HG03460 (cell line): Measurements from ENCODE around the gene CRK.
"Not testable (repeated sequence)": the region's sequence is repeated elsewhere in the genome, so short reads cannot be mapped to it uniquely, and the experiment has no call there.

ENCODE experiments used
- ATAC-seq: cut with Tn5 transposase; IDR thresholded peaks from one replicate; pipeline ENCODE4 v1.9.1; 2021; ENCODE audit not compliant: unreplicated experiment

CRK gene

DNA sequence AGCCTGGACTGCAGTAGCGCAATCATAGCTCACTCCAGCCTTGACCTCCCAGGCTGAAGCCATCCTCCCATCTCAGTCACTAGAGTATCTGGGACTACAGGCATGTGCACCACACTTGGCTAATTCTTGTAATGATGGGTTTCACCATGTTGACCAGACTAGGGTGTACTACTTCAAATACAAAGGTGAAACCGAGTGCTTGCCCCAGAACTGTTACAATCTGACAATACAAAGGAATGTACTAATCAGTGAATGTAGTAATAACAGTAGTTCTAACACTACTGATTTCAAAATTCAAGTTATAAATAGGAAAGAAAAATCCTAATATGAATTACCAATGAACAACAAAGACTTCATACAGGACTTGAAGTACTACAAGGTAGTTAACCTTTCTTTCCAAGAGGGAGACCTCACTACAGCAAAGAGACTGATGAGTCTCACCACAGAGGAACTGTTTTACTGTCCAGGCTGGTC, 24.4 kb downstream of the CRK start:
- ATAC-seq, result no peak

GRCh38 chr17:1423456-1424135, 32.4 kb downstream of the CRK start:
- ATAC-seq, result no peak

GRCh38 chr17:1422885-1423284, 33.1 kb downstream of the CRK start:
- ATAC-seq, result no peak

DNA sequence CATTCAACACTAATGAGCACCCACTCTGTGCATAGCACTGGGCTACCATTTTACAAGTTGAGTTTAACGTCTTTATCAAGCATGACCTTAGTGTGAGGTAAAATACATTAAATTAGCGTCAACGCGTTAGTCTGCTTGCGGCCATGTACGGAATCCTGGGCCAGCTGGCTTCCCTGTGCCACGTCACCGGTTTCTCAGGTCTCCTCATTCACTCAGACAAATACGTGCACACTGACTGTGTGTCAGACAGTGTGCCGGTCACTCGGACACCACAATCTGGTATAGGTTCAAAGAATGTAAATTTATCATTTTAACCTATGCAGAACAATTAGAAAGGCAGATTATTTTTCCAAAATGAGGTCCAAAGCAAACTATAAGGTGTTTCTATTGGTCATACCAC, 34.6 kb downstream of the CRK start:
- ATAC-seq, result no peak

DNA sequence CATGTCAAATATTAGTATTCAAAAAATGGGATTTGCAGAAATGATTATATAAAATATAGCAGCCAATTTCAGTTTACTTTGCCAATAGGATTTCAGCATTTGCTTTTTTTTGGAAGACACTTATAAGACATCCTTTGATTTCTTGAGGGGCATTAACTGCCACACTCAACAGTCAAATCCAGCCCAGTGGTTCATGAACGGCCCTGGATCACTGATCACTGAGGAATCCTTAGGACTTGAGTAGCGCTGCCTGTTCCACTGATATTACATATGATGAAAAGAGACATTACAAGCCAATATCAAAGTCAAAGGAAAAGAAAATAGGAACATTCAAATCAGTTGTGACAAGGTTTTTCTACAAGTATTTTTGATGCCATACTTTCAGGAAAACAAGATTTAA, 35.1 kb downstream of the CRK start:
- ATAC-seq, result no peak

- no peak for ATAC-seq
Observed at GRCh38 chr17:1420163-1420562, 35.9 kb downstream of the CRK start.

GRCh38 chr17:1418476-1418875, 37.6 kb downstream of the CRK start:
- ATAC-seq, result not testable (repeated sequence)

DNA sequence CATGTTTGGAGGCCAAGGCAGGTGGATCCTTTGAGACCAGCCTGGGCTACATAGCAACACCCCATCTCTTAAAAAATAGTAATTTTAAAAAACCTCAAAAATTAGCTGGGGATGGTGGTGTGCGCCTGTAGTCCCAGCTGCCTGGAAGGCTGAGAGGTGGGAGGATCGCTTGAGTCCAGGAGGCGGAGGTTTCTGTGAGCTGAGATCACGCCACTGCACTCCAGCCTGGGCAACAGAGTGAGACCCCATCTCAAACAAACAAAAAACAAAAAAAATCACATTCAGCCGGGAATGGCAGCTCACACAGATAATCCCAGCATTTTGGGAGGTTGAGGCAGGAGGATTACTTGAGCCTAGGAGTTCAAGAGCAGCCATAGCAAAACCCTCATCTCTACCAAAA, 39.6 kb downstream of the CRK start:
- no peak for ATAC-seq

GRCh38 chr17:1414634-1415033, 41.4 kb downstream of the CRK start:
- ATAC-seq, result no peak

DNA sequence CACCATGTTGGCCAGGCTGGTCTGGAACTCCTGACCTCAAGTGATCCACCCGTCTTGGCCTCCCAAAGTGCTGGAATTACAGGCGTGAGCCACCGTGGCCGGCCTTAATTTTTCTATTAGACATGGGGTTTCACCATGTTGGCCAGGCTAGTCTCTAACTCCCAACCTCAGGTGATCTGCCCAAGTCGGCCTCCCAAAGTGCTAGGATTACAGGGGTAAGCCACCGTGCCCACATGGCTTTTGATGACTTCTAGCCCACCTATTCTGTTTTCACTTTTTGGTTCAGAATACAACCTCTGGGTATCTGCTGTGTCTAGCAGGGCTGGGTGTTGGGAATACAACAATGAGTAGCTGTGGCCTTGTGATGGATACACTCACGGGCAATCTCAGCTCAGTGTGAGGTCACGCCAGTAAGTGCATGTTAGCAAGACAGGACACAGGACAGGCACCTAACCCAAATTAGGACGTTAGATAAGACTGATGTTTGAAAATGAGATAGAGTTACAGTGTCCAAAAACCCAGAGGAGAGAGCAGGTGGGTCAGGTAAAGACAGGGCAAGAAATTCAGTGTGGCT, 41.9 kb downstream of the CRK start:
- ATAC-seq, result no peak

DNA sequence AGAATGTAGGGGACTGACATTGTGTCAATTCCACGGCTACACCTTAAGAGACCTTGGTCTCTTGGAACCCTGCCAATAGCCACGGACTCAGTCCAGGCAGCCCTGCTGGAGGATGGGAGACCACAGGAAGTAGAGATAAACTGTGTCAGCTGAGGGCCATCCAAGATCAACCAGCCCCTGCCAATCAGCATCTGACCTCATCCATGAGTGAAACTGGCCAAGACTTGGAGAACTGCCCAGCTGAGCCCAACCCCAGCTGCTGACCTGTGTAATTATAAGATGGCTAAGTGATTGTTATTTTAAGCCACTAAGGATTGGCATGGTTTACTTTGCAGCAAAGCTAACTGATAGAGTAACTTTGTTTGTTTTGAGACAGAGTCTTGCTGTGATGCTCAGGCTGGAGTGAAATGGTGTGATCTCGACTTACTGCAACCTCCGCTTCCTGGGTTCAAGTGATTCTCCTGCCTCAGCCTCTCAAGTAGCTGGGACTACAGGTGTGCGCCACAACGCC, 42.7 kb downstream of the CRK start:
- no peak for ATAC-seq

DNA sequence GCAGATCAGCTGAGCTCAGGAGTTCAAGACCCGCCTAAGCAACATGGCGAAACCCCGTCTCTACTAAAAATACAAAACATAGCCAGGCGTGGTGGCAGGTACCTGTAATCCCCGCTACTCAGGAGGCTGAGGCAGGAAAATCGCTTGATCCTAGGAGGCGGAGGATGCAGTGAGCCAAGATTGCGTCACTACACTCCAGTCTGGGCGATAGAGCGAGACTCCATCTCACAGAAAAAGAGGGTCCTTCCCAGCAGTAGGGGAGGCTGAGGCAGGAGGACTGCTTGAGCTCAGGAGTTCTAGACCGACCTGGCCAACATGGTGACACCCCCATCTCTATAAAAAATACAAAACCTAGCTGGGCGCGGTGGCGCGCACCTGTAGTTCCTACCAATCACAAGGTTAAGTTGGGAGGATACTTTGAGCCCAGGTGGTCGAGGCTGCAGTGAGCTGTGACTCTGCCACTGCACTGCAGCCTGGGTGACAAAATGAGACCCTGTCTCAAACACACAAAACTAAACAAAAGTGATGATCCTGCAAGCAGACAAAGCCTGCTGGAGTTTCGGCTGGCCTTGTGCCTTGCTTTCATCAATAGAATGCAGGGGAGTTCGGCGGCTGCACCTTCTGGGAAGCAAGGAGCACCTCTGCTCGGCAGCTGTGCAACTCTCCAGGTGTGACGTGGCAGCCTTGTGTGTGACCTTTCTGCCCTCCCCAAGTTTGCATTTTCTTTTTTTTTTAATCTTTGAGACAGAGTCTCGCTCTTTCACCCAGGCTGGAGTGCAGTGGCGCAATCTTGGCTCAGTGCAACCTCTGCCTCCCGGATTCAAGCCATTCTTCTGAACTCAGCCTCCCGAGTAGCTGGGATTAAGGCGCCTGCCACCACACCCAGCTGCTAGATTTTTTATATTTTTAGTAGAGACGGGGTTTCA, 43.6 kb downstream of the CRK start:
- ATAC-seq, result no peak

DNA sequence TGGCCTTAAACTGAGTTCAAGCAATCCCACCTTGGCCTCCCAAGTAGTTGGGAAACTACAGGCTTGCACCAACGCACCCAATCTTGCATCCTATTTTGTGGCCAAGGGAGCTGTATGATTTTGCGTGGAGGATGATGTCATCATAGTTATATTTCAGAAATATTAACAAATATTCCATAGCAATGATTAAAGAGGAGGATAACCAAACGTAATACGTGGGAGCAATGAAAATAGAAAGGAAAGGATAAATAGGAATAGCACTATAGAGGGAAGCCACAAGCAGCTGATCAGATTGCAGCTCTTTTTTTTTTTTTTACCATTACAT, 53.8 kb downstream of the CRK start:
- no peak for ATAC-seq

DNA sequence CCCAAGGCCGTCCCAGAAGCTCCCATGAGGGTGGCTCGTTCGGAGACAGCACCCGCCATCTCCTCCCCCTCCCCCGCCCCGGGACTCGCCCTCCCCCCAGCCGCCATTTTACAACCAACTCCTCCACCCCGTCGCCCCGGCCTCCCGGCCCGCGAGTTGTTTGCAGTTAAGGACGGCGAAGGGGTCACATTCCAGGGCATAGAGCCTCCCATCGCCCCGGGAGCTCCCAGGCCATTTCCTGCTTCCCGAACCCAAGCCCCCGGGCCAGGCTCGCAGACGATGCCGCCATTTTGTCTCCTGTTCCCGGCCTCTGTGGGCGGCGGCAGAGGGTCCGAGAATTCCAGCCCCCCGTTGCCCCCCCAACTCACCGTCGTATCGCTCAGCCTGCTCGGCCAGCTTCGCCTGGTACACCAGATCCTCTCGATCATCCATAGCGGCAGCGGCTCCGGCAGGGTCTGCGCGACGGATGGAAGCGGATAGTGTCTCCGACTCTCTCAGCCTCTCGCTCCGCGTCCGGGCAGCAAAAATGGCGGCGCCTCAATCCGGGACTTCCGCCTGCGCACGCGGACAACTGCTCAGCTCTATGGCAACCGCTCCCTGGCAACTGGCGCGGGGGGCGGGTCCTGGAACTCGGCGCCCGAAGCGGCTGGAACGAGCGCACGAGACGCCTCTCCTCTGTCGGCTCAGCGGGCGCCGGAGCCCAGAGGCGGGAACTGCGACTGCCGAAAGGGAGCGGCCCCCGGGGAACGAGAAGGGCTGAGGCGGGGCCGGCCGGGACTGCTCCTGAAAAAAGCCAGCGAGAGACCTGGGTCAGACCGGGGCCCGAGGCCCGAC, 56.1 kb downstream of the CRK start, which contains the start of gene YWHAE:
Gene YWHAE (minus strand): TSS at position 544 of the 834 bp plus-strand sequence. CDS start 112 bp downstream, at position 432.
- peak; percentile 89 for ATAC-seq

DNA sequence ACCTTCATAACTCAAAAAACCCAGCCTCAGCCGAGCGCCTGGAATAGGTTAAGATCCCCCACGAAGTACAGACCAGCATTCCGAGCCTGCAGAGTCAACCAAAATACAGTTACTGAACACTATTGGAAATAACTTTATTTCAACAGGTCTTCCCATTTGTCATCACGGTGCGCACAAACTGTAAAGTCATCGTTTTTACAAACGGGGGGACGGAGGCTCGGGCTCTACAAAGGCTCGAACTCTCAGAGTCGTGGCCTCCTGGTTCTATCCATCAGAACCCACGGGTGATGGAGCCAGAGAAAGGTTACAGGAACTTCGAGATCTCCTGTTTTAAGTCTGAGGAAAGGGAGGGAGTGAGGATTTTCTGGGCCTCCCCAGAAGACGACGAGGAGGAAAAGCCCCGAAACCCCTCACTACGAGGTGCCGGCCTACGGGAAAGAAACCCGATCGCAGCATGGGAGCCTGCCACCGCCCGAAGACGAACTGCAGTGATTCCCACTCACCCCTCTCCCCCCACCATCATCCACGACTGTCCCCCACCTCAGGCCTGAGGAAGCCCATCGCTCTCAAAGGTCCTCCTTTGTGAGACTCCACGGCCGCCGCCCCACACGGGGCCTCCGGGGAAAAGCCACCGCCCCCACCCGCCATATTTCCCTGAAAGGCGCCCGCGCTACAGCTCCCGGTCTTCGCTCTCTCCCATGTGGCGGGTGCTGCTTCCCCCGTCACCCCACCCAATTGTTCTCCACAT, 56.9 kb downstream of the CRK start:
- no peak for ATAC-seq

GRCh38 chr17:1398028-1398427, 58.0 kb downstream of the CRK start:
- ATAC-seq, result no peak

DNA sequence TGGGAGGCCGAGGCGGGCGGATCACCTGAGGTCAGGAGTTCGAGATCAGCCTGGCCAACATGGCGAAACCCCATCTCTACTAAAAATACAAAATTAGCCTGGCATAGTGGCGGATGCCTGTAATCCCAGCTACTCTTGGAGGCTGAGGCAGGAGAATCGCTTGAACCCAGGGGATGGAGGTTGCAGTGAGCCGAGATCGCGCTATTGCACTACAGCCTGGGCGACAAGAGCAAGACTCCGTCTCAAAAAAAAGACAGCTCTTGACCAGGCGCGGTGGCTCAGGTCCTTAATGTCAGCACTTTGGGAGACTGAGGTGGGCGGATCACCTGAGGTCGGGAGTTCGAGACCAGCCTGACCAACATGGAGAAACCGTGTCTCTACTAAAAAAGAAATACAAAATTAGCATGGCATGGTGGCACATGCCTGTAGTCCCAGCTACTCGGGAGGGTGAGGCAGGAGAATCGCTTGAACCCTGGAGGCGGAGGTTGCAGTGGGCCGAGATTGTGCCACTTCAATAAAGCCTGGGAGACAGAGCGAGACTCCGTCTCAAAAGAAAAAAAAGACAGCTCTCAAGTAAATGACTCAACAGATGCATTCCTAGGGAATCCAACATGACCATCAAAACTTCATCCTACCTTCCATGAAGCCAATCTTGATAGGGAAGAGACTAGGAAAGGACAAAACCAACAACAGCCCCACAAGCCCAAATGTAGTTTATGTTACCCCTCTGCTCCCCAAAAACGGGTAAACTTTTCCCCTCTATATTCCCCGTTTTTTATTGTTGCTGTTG, 60.0 kb downstream of the CRK start:
- ATAC-seq, result not testable (repeated sequence)

DNA sequence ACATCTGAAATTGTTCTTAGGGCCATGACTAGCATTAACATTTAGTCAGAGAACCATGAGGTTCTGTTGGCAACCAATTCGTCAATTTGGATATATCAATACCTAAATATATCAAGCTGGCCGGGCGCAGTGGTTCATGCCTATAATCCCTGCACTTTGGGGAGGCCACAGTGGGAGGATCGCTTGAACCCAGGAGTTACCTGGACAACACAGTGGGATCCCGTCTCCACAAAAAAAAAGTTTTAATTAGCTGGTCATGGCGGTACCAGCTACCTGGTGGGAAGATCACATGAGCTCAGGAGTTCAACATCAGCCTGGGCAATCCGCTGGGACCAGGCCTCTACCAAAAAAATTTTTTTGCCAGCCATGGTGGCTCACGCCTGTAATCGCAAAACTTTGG, 64.5 kb downstream of the CRK start:
- no peak for ATAC-seq
